HG03439 (cell line): ENCODE results near the gene PRKCB.

Source experiments
- ATAC-seq: cut with Tn5 transposase; IDR thresholded peaks from one replicate; pipeline ENCODE4 v1.9.1; 2021; ENCODE audit warnings: mild to moderate bottlenecking, moderate library complexity; ENCODE audit not compliant: unreplicated experiment

The PRKCB gene

DNA sequence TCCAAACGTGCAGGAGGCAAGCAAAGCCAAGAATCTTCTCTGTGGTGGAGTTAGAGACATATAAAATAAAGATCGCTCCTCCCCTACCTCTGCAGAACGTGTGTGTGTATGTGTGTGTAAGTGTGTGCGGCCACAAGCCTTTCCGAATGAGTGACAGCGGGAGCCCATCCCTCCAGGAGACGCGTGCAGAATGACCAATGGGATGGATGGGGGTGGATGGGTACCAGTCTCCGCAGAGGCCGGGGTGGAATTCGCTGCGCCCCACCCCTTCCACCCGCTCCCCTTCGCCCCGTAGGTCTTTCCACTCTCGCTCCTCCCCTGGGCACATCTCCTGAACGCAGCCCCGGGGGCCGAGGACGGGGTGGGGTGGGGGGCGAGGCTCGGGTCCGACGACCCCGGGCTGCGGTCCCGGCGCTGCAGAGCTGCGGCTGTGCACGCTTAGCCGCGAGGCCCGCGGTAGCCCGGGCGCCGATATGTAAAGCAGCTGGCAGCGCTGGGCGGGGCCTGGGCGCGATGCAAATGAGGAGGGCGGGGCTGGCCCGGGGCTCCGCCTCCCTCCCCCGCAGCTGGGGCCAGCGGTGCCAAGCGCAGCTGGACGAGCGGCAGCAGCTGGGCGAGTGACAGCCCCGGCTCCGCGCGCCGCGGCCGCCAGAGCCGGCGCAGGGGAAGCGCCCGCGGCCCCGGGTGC, at the start of gene PRKCB:
Gene PRKCB, plus strand, starts transcription at position 594 of the 688 bp plus-strand sequence.
- peak; percentile 73 for ATAC-seq

- no peak for ATAC-seq
These were observed 48.7 kb upstream of the PRKCB start for GRCh38 chr16:23786964-23787561.

- ATAC-seq = no peak
These were observed 47.1 kb upstream of the PRKCB start for GRCh38 chr16:23788685-23789084.

DNA sequence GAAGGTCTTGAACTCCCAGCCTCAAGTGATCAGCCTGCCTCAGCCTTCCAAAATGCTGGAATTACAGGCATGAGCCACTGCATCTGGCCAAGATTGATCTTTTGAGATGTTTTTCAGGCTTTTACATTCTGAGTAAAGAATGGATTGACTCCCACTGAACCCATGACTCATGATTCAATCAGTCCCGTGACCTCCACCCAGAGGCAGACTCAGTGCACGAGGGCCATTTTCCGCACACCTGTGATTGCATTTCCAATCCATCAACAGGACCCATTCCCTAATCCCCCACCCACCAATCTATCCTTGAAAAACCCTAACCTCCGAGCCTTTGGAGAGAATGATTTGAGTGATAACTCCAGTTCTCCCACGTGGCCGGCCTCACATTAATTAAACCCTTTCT, 40.4 kb upstream of the PRKCB start:
- ATAC-seq = no peak

GRCh38 chr16:23796941-23797340, 38.8 kb upstream of the PRKCB start:
- ATAC-seq = no peak

GRCh38 chr16:23801378-23801777, 34.4 kb upstream of the PRKCB start:
- no peak for ATAC-seq

- ATAC-seq = no peak
These were observed 33.0 kb upstream of the PRKCB start for GRCh38 chr16:23802776-23803175.

GRCh38 chr16:23803591-23804123, 32.1 kb upstream of the PRKCB start:
- no peak for ATAC-seq

DNA sequence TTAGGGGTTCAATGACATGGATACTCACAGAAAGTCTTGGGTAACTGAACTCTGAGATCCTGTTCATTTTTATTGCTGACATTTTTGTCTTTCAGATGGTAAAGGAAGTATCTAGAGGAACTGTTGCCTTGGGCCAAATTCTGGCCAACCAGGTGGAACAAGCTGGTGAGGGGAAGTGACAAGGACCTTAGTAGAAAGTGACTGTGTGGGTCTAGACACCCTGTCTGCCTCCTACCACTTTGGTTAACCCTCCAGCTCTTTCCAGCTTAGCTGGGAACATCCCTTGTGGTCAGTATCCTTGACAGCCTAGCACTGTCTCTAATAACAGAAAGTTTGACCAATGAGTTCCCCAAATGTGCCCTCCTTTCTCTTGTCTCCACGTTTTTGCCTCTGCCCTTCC, 28.8 kb upstream of the PRKCB start:
- no peak for ATAC-seq

- no peak for ATAC-seq
These were observed 14.3 kb upstream of the PRKCB start for GRCh38 chr16:23821467-23821866.

DNA sequence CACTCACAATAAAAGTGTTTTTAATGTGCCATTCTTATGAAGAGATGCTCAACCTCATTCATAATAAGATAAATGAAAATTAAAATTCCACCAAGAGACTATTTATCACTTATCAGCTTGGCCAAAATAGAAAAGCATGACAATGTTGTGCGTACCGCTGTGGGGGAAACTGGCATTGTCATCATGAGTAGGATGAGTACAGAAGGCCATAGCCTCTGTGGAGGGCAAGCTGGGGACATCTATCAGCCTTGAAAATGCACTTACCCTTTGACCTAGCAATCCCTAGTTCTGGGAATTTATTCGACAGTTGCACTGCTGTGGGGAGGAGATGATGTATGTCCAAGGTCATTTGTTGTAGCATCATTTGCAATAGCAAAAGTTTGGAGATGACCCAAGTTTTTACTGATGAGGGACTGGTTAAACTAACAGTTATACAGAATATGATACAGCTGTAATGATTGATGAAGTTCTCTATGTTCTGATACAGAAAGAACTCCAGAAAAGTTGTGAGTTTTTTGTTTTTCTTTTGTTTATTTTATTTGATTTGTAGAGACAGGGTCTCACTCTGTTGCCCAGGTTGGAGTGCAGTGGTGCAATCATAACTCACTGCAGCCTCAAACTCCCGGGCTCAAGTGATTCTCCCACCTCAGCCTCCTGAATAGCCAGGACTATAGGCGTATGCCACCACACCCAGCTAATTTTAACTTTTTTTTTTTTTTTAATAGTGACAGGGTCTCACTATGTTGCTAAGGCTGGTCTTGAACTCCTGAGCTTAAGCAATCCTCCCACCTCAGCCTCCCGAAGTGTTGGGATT, 13.7 kb upstream of the PRKCB start:
- no peak for ATAC-seq

DNA sequence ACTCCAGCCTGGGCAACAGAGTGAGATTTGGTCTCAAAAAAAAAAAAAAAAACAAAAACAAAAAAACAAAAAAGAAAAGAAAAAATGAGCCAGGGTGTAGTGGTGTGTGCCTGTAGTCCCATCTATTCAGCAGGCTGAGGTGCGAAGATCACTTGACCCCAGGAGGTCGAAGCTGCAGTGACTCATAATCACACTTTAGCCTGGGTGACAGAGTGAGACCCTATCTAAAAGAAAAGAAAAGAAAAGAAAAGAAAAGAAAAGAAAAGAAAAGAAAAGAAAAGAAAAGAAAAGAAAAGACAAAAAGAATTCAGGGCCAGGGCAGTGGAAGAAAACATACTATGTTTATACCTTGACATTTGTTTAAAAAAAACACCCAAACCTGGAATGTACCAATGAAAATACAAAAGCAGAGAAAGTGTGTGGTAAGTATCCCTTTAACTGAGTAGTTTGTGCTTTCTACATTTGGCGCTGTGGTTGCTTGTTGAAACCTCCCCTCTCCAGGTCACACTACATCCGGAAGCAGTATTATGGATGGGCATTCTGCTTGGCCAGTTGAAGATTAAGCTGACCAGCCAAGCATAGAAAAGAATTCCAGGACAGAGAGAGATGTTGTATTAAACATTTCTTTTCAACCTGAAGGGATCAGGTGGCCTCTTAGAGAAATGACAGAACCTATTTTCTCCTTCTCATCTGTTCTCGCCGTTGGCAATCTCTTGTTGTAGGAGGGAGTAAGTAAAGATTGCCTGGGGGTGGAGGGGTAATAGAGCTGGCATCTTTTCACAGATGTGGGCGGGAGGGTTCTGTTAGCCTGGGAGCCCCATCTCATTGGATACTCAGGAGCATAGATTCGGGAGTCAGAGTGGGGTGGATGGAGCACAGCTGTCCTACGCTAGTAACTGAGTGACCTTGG, 12.1 kb upstream of the PRKCB start:
- no peak for ATAC-seq

- no peak for ATAC-seq
These were observed 10.9 kb upstream of the PRKCB start for GRCh38 chr16:23824909-23825308.

DNA sequence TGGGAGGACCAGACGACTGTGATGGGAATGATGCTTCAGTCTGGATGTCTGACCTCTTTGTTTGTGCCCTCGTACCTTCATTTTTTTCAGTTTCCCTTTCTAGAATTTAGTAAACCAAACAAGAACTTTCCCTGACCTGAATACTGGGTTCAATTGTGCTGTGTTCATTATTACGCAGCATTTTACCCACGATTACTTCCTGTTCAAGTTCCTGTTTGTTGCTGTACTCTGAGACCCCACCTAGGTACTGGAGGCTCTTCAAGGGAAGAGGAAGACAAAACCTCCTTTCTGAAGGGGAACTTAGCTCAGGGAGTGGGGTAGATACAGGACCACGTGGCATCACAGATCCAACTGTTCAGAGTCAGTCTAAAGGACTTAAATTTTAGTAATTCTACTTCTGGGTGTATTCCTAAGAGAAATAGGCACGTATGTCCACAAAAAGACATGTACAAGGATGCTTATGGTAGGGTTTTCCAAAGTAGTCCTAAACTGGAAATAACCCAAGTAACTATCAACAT, 9.2 kb upstream of the PRKCB start:
- ATAC-seq = no peak

GRCh38 chr16:23827057-23827456, 8.7 kb upstream of the PRKCB start:
- ATAC-seq = no peak

DNA sequence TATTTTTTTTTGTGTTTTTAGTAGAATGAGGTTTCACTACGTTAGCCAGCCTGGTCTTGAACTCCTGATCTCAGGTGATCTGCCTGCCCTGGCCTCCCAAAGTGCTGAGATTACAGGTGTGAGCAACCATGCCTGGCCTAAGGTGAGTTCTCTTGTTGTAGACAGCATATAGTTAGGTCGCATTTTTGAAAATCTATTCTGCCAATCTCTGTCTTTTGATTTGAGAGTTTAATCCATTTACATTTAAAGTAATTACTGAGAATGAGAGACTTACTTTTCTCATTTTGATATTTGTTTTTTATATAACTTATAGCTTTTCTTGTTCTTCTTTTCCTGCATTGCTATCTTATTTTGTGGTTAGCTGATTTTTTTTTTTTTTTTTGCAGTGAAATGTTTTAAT, 6.3 kb upstream of the PRKCB start:
- no peak for ATAC-seq

DNA sequence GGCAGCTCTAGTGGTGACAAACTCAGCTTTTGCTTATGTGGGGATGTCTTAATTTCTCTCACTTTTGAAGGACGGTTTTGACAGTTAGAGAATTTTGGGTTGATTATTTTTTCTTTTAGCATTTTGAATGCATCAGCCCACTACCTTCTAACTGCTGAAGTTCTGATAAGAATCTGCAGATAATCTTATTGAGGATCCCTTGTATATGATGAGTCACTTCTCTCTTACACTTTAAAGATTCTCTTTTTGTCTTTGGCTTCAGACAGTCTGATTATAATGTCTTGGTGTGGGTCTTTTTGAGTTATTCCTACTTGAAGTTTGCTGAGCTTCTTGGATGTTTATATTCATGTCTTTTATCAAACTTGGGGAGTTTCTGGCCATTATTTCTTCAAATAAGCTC, 5.5 kb upstream of the PRKCB start:
- no peak for ATAC-seq

- no peak for ATAC-seq
These were observed 2.9 kb upstream of the PRKCB start for GRCh38 chr16:23832882-23833281.

DNA sequence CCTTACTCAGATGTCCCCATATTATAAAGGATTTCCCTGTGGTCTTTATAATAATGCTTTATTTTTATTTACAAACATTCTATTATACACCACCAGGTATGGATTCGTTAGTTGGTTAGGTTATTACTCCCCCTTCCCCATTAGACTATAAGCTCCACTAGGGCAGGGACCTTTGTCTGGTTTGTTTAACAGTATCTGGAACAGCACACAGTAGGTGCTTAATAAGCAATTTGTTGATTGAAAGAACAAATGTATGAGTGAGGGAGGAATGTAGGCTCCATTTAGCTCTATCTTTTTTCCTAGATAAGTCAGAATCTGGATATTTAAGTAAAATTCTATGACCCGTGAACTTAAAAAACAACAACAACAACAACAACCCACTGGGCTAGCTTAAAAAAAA, 2.3 kb upstream of the PRKCB start:
- ATAC-seq = no peak

GRCh38 chr16:23833960-23834685, 1.7 kb upstream of the PRKCB start:
- ATAC-seq = no peak
